GM12878 (cell line): ENCODE measurements around the gene ADGRG1. TPM values are rescaled to one million over a fixed set of nuclear protein-coding genes. Genes with fewer than 3 reads are reported as not detected.

ENCODE experiments used
- ATAC-seq: fragments of 200-7000 bp; cut with Tn5 transposase; 3 replicates; pipeline ENCODE4 v1.9.1; 2020; ENCODE audit warnings: mild to moderate bottlenecking, moderate library complexity
- BruUV-seq: library from RNA; stranded (reverse); fragments of 400-500 nt; replicated peaks from 2 replicates; lab custom pipeline; 2021; lab: Mats Ljungman, UMichigan
- CTCF ChIA-PET: fragments of 300-600 bp; sonication (Branson Sonifier 250); formaldehyde crosslinking; extraction: SDS; loops from one replicate; lab custom pipeline; 2021; ENCODE audit warnings: inconsistent platforms; lab: Yijun Ruan, JAX
- POLR2A ChIA-PET: fragments of 350-600 bp; formaldehyde crosslinking; extraction: SDS; loops from one replicate; lab custom pipeline; 2021; ENCODE audit warnings: inconsistent platforms; lab: Charles Lee
- RAD21 ChIA-PET: fragments of 300-600 bp; sonication (Branson Sonifier 250); formaldehyde crosslinking; loops from one replicate; lab custom pipeline; 2023; ENCODE audit warnings: antibody characterized with exemption; ENCODE audit not compliant: unreplicated experiment; lab: Charles Lee
- SMC1A ChIA-PET: fragments of 300-600 bp; sonication (Branson Sonifier 250); formaldehyde crosslinking; loops from one replicate; lab custom pipeline; 2023; ENCODE audit not compliant: unreplicated experiment, uncharacterized antibody; lab: Charles Lee
- DNase-seq: peaks from one replicate; pipeline ENCODE4 v3.0.0-alpha.2; 2011; ENCODE audit warnings: low read depth, low spot score
- FAIRE-seq: peaks from 3 replicates; lab custom pipeline; 2011; peaks lifted over from hg19 to GRCh38; lab: Jason Lieb, UNC
- H2AFZ ChIP-seq: 2 replicates; pipeline ENCODE4 v1.6.0; 2011; ENCODE audit warnings: low read depth, low read length, control low read depth; ENCODE audit not compliant: control insufficient read depth
- H3K27ac ChIP-seq: 2 replicates; pipeline ENCODE4 v1.5.1; 2011; ENCODE audit warnings: control low read depth; ENCODE audit not compliant: control insufficient read depth, insufficient read depth
- H3K27me3 ChIP-seq, 2 experiments: replicated peaks in 1 of 2; 2 replicates each; pipeline versions ENCODE4 v1.6.0 to v1.6.1; 2011; ENCODE audit warnings: low read length in 1 of 2; ENCODE audit not compliant: control insufficient read depth in 2 of 2, insufficient read depth in 2 of 2
- H3K36me3 ChIP-seq, 2 experiments: 2 replicates each; pipeline ENCODE4 v1.5.1; 2011; ENCODE audit warnings: low read length in 1 of 2; ENCODE audit not compliant: control insufficient read depth in 2 of 2, insufficient read depth in 2 of 2
- H3K4me1 ChIP-seq: 2 replicates; pipeline ENCODE4 v1.6.1; 2011; ENCODE audit warnings: mild to moderate bottlenecking, low read length, moderate library complexity, mixed read lengths; ENCODE audit not compliant: control insufficient read depth, insufficient read depth
- H3K4me2 ChIP-seq: 2 replicates; pipeline ENCODE4 v1.6.0; 2011; ENCODE audit warnings: control low read depth; ENCODE audit not compliant: control insufficient read depth, insufficient read depth
- H3K4me3 ChIP-seq: fragments of 200-600 bp; sonication (generic); 2 replicates; pipeline ENCODE4 v1.5.1; 2016
- H3K79me2 ChIP-seq: 2 replicates; pipeline ENCODE4 v1.6.0; 2011; ENCODE audit warnings: low read length; ENCODE audit not compliant: control insufficient read depth, insufficient read depth
- H3K9ac ChIP-seq: 2 replicates; pipeline ENCODE4 v1.8.0; 2011; ENCODE audit warnings: low read length, control low read depth, mixed read lengths; ENCODE audit not compliant: control insufficient read depth, insufficient read depth
- H3K9me3 ChIP-seq: replicated peaks from 3 replicates; pipeline ENCODE4 v1.5.1; 2011; ENCODE audit warnings: mild to moderate bottlenecking, low read length; ENCODE audit not compliant: control insufficient read depth, insufficient read depth
- H4K20me1 ChIP-seq: 2 replicates; pipeline ENCODE4 v1.6.0; 2011; ENCODE audit not compliant: control insufficient read depth, insufficient read depth
- CBFB ChIP-seq: IDR thresholded peaks from 2 replicates; pipeline ENCODE4 v1.6.1; 2016; ENCODE audit warnings: antibody characterized with exemption, low read depth
- EZH2 ChIP-seq: IDR thresholded peaks from 2 replicates; pipeline ENCODE4 v1.6.1; 2012; ENCODE audit warnings: low read depth, mild to moderate bottlenecking, control low read depth, inconsistent platforms, low read length, borderline replicate concordance; ENCODE audit not compliant: control insufficient read depth
- JUNB ChIP-seq: IDR thresholded peaks from 2 replicates; pipeline ENCODE4 v1.6.1; 2016; ENCODE audit warnings: antibody characterized with exemption, mild to moderate bottlenecking
- MTA2 ChIP-seq: fragments of 450-650 bp; IDR thresholded peaks from 2 replicates; pipeline ENCODE4 v1.6.1; 2016; ENCODE audit warnings: low read depth, mild to moderate bottlenecking, moderate library complexity
- MYC ChIP-seq: IDR thresholded peaks from 2 replicates; pipeline ENCODE4 v1.6.1; 2011; ENCODE audit warnings: mild to moderate bottlenecking, low read length, moderate library complexity, inconsistent platforms; ENCODE audit not compliant: insufficient read depth, insufficient replicate concordance, insufficient read length, severe bottlenecking
- NR2F1 ChIP-seq: fragments of 450-650 bp; conservative IDR thresholded peaks from 2 replicates; pipeline ENCODE4 v1.6.1; 2017; ENCODE audit warnings: mild to moderate bottlenecking
- RB1 ChIP-seq: fragments of 450-650 bp; formaldehyde crosslinking; IDR thresholded peaks from 2 replicates; pipeline ENCODE4 v1.6.1; 2017; ENCODE audit warnings: mild to moderate bottlenecking, borderline replicate concordance
- RCOR1 ChIP-seq: conservative IDR thresholded peaks from 2 replicates; pipeline ENCODE4 v1.6.1; 2012; ENCODE audit warnings: low read depth, low read length, improper control_type of control experiment
- ZBTB11 ChIP-seq: fragments of 450-650 bp; formaldehyde crosslinking; IDR thresholded peaks from 2 replicates; pipeline ENCODE4 v1.5.0; 2022; ENCODE audit warnings: mild to moderate bottlenecking, missing genetic modification characterization
- ZNF687 ChIP-seq: fragments of 450-650 bp; IDR thresholded peaks from 2 replicates; pipeline ENCODE4 v1.6.1; 2017; ENCODE audit warnings: mild to moderate bottlenecking, moderate library complexity
- ZSCAN29 ChIP-seq: fragments of 450-650 bp; IDR thresholded peaks from 2 replicates; pipeline ENCODE4 v1.6.1; 2017; ENCODE audit warnings: mild to moderate bottlenecking, moderate library complexity
- WGBS: methylation state at CpG from one replicate; pipeline ENCODE4 v1.1.6; 2016; ENCODE audit warnings: low lambda C conversion rate; ENCODE audit not compliant: insufficient replicate concordance, insufficient coverage; ENCODE audit errors: missing lambda C conversion rate; 5-methylcytosine and 5-hydroxymethylcytosine counted together
- in situ Hi-C: fragments of 300-500 bp; cut with MboI; formaldehyde crosslinking; loops from 9 replicates; pipeline ENCODE4 v1.14.3; 2018; ENCODE audit warnings: mixed read lengths
- intact Hi-C: fragments of 100-400 bp; cut with micrococcal nuclease; formaldehyde crosslinking; loops from one replicate; pipeline ENCODE4 v1.14.2; 2022; ENCODE audit not compliant: unreplicated experiment
- polyA plus RNA-seq, 11 experiments: library from polyadenylated mRNA; depleted of rRNA in 4 of 11; unstranded in 6 of 11; stranded (reverse) in 5 of 11; fragments of >200 nt; fragmentation: Nextera tagmentation in 4 of 11; fragmentation: Illumina TruSeq in 1 of 11; extraction: Ambion mirVana in 4 of 11; extraction: Trizol in 1 of 11; gene quantifications; 1 replicate in 1 of 11; 2 replicates in 10 of 11; pipeline versions ENCODE4 v1.2.1 to v1.2.3, GENCODE V29; 2011 to 2016; ENCODE audit warnings: inconsistent platforms in 2 of 11, missing spikeins in 2 of 11, low read depth in 1 of 11
- total RNA-seq, 4 experiments: library from RNA; depleted of rRNA in 3 of 4; stranded (reverse); fragments of >200 nt in 3 of 4; fragmentation: Illumina TruSeq in 1 of 4; extraction: Trizol in 1 of 4; gene quantifications; 2 replicates each; pipeline versions ENCODE4 v1.2.1 to v1.2.3, GENCODE V29; 2013 to 2021
- TF ChIP-seq, protein P1 (sequence below): fragments of 450-650 bp; IDR thresholded peaks from 2 replicates; pipeline ENCODE4 v1.6.1; 2018; ENCODE audit warnings: borderline replicate concordance, mild to moderate bottlenecking; ENCODE audit not compliant: partially characterized antibody
- TF ChIP-seq, protein P2 (sequence below): IDR thresholded peaks from 2 replicates; pipeline ENCODE4 v1.6.1; 2012; ENCODE audit warnings: low read depth, low read length, improper control_type of control experiment

ADGRG1 gene
- total and polyA plus RNA-seq, 10 of the 15 experiments (the other 5 are each of a cell fraction or from before 2014, with no cell fraction given): 0.07 to 2.0 (median 0.75) TPM

DNA sequence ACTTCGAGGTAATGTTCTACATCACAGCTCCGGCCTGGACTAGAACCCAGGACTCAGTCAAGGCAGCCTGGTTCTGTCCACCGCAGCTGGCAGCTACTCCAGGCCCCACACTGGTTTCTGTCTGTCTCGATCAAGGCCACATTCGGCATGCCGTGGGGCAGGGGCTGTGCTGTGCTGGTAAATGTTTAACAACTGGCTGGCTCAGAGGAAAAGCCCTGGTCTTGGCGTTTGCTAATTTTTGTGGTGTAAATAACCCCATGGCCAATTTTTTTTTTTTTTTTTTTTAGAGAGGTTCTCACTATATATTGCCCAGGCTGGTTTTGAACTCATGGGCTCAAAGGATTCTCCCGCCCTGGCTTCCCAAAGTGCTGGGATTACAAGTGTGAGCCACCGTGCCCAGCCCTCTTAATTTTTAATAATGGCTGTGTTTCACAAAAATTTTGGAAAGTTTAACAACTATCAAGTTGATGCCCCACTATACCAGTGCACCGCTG, 65.8 kb downstream of the ADGRG1 start:
- in situ Hi-C loops: no loop called here
- POLR2A ChIA-PET: no interaction called here
- H3K9ac ChIP-seq: no peak overlapping the region
- TF ChIP-seq JUNB: no peak
- no peak for TF ChIP-seq EZH2
- no peak for TF ChIP-seq ZSCAN29
- TF ChIP-seq MYC: no peak
- TF ChIP-seq ZNF687: no peak
- no peak for TF ChIP-seq MTA2
- TF ChIP-seq, protein P1, sequence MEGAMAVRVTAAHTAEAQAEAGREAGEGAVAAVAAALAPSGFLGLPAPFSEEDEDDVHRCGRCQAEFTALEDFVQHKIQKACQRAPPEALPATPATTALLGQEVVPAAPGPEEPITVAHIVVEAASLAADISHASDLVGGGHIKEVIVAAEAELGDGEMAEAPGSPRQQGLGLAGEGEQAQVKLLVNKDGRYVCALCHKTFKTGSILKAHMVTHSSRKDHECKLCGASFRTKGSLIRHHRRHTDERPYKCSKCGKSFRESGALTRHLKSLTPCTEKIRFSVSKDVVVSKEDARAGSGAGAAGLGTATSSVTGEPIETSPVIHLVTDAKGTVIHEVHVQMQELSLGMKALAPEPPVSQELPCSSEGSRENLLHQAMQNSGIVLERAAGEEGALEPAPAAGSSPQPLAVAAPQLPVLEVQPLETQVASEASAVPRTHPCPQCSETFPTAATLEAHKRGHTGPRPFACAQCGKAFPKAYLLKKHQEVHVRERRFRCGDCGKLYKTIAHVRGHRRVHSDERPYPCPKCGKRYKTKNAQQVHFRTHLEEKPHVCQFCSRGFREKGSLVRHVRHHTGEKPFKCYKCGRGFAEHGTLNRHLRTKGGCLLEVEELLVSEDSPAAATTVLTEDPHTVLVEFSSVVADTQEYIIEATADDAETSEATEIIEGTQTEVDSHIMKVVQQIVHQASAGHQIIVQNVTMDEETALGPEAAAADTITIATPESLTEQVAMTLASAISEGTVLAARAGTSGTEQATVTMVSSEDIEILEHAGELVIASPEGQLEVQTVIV: no peak
- TF ChIP-seq CBFB: no peak
- no peak for TF ChIP-seq ZBTB11 (CRISPR knock-in tag)
- TF ChIP-seq NR2F1: no peak
- TF ChIP-seq, protein P2, sequence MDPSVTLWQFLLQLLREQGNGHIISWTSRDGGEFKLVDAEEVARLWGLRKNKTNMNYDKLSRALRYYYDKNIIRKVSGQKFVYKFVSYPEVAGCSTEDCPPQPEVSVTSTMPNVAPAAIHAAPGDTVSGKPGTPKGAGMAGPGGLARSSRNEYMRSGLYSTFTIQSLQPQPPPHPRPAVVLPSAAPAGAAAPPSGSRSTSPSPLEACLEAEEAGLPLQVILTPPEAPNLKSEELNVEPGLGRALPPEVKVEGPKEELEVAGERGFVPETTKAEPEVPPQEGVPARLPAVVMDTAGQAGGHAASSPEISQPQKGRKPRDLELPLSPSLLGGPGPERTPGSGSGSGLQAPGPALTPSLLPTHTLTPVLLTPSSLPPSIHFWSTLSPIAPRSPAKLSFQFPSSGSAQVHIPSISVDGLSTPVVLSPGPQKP: no peak
- no peak for TF ChIP-seq RCOR1
- no peak for TF ChIP-seq RB1

More for the DNA sequence above, 65.8 kb downstream of the ADGRG1 start:
- ATAC-seq (peak; percentile 11), FAIRE-seq (no peak), DNase-seq (no peak)
- Histone ChIP-seq H3K4me2 (no peak overlapping the region), H3K4me1 (peaks cover 14% of the 10 kb centered on the region), H3K36me3 (no peaks in the 10 kb centered on the region), H3K9me3 (no peaks in the 10 kb centered on the region), H3K27me3 (no peaks in the 10 kb centered on the region), H3K4me3 (no peak overlapping the region), H3K27ac (no peak overlapping the region), H2AFZ (no peak overlapping the region), H4K20me1 (no peaks in the 10 kb centered on the region), H3K79me2 (no peaks in the 10 kb centered on the region)
- ChIA-PET RAD21 (interaction anchor here (0.6 to 0.7 kb wide), 2 partner anchors 207 to 606 kb away, joined by 3 to 4 read pairs; no protein-coding TSS in a partner anchor), CTCF (no interaction called here), SMC1A (interaction anchor here (1.1 kb wide), 1 partner anchor 41 kb away, joined by 3 read pairs; the partner anchor contains the start of gene KATNB1)
- no TSS peak for BruUV-seq
- intact Hi-C loops: no loop called here
- 50% methylated on average over 10 of the region's 10 CpGs for WGBS
